H1 (cell line): ENCODE measurements around the gene CNNM4. TPM values are rescaled to one million over a fixed set of nuclear protein-coding genes. Genes with fewer than 3 reads are reported as not detected.
A peak's percentile ranks its signal among the peaks of the same experiment; 100 is the strongest.

ENCODE experiments used
- CTCF ChIA-PET: fragments of 300-600 bp; sonication (Branson Sonifier 250); formaldehyde crosslinking; loops from one replicate; lab custom pipeline; 2021; ENCODE audit not compliant: partially characterized antibody; lab: Charles Lee
- POLR2A ChIA-PET: fragments of 300-600 bp; sonication (Branson Sonifier 250); formaldehyde crosslinking; loops from one replicate; lab custom pipeline; 2021; ENCODE audit warnings: inconsistent platforms; ENCODE audit not compliant: partially characterized antibody; lab: Charles Lee
- DNase-seq, 2 experiments: peaks; one replicate each; pipeline versions ENCODE4 v3.0.0 to v3.0.0-alpha.2; 2010 to 2022; ENCODE audit warnings: low spot score in 2 of 2, low read depth in 1 of 2, mixed read lengths in 1 of 2
- FAIRE-seq: peaks from 2 replicates; lab custom pipeline; 2011; peaks lifted over from hg19 to GRCh38; lab: Jason Lieb, UNC
- H2AFZ ChIP-seq: 2 replicates; pipeline ENCODE4 v1.8.1; 2012; ENCODE audit warnings: low read length, inconsistent platforms
- H2AK5ac ChIP-seq: 2 replicates; pipeline ENCODE4 v1.6.1; 2013; ENCODE audit warnings: low read depth, low read length
- H2BK120ac ChIP-seq: replicated peaks from 2 replicates; pipeline ENCODE3; 2013; ENCODE audit warnings: low read depth, low read length, inconsistent platforms
- H2BK12ac ChIP-seq: 2 replicates; pipeline ENCODE4 v1.6.1; 2013; ENCODE audit warnings: low read depth, low read length
- H2BK15ac ChIP-seq: 2 replicates; pipeline ENCODE4 v1.6.1; 2013; ENCODE audit warnings: low read length
- H2BK20ac ChIP-seq: 2 replicates; pipeline ENCODE4 v1.6.1; 2013; ENCODE audit warnings: low read length
- H2BK5ac ChIP-seq: 2 replicates; pipeline ENCODE4 v1.6.1; 2013; ENCODE audit warnings: low read depth, low read length
- H3K14ac ChIP-seq: 2 replicates; pipeline ENCODE4 v1.6.1; 2013; ENCODE audit warnings: inconsistent platforms; ENCODE audit not compliant: insufficient read length
- H3K18ac ChIP-seq: 2 replicates; pipeline ENCODE4 v1.6.1; 2013; ENCODE audit warnings: low read length; ENCODE audit errors: extremely low read depth
- H3K23ac ChIP-seq: 2 replicates; pipeline ENCODE4 v1.6.1; 2013; ENCODE audit warnings: inconsistent platforms; ENCODE audit not compliant: insufficient read length
- H3K23me2 ChIP-seq: 2 replicates; pipeline ENCODE4 v1.6.1; 2013; ENCODE audit warnings: low read depth, low read length
- H3K27ac ChIP-seq: 2 replicates; pipeline ENCODE4 v1.6.1; 2011; ENCODE audit warnings: low read depth, low read length, inconsistent platforms
- H3K27me3 ChIP-seq, 4 experiments: replicated peaks in 1 of 4; 1 replicate in 1 of 4; 2 replicates in 3 of 4; pipeline versions ENCODE4 v1.6.1 to v1.8.1; 2011 to 2013; ENCODE audit warnings: low read length in 3 of 4, mild to moderate bottlenecking in 3 of 4, inconsistent platforms in 2 of 4, mixed read lengths in 2 of 4, moderate library complexity in 1 of 4; ENCODE audit not compliant: control insufficient read depth in 3 of 4, insufficient read depth in 3 of 4; ENCODE audit errors: extremely low read depth in 1 of 4
- H3K36me3 ChIP-seq, 4 experiments: 2 replicates each; pipeline versions ENCODE4 v1.6.1 to v1.8.1; 2011 to 2013; ENCODE audit warnings: mild to moderate bottlenecking in 4 of 4, low read length in 3 of 4, moderate library complexity in 2 of 4, control low read depth in 1 of 4, inconsistent platforms in 1 of 4; ENCODE audit not compliant: insufficient read depth in 4 of 4, control insufficient read depth in 2 of 4
- H3K4ac ChIP-seq: replicated peaks from 2 replicates; pipeline ENCODE3; 2013; ENCODE audit warnings: low read length, low read depth, mixed read lengths, inconsistent platforms; ENCODE audit not compliant: insufficient read length
- H3K4me1 ChIP-seq, 4 experiments: replicated peaks in 1 of 4; 1 replicate in 1 of 4; 2 replicates in 3 of 4; pipeline versions ENCODE4 v1.6.1 to v1.8.1; 2011 to 2013; ENCODE audit warnings: low read length in 3 of 4, inconsistent platforms in 2 of 4, mixed read lengths in 1 of 4; ENCODE audit not compliant: insufficient read depth in 4 of 4, control insufficient read depth in 3 of 4
- H3K4me2 ChIP-seq, 2 experiments: 2 replicates each; pipeline versions ENCODE4 v1.6.1 to v1.8.1; 2011 to 2013; ENCODE audit warnings: low read depth in 2 of 2, low read length in 2 of 2, control low read depth in 1 of 2, inconsistent platforms in 1 of 2, mild to moderate bottlenecking in 1 of 2; ENCODE audit not compliant: insufficient read depth in 1 of 2
- H3K4me3 ChIP-seq, 4 experiments: fragments of 200-600, 300-600 bp in 1 of 4; sonication (generic), shearing (Covaris generic), sonication (Bioruptor Twin) in 1 of 4; 2 replicates each; pipeline versions ENCODE4 v1.5.1 to v1.8.1; 2011 to 2016; ENCODE audit warnings: low read length in 4 of 4, low read depth in 3 of 4, control low read depth in 2 of 4, inconsistent platforms in 2 of 4, mild to moderate bottlenecking in 2 of 4, mixed read lengths in 1 of 4, moderate library complexity in 1 of 4; ENCODE audit not compliant: insufficient read depth in 2 of 4; ENCODE audit errors: extremely low read depth in 1 of 4
- H3K56ac ChIP-seq: replicated peaks from 2 replicates; pipeline ENCODE3; 2013; ENCODE audit warnings: low read depth, mild to moderate bottlenecking, mixed read lengths, low read length, inconsistent platforms; ENCODE audit not compliant: insufficient read length
- H3K79me1 ChIP-seq: 2 replicates; pipeline ENCODE4 v1.6.1; 2013; ENCODE audit warnings: low read depth, low read length, control low read depth
- H3K79me2 ChIP-seq, 2 experiments: 2 replicates each; pipeline versions ENCODE4 v1.6.1 to v1.8.1; 2012 to 2013; ENCODE audit warnings: low read length in 2 of 2, mild to moderate bottlenecking in 2 of 2, inconsistent platforms in 1 of 2; ENCODE audit not compliant: insufficient read depth in 2 of 2, control insufficient read depth in 1 of 2
- H3K9ac ChIP-seq, 4 experiments: replicated peaks in 1 of 4; 1 replicate in 1 of 4; 2 replicates in 3 of 4; pipeline versions ENCODE4 v1.6.1 to v1.8.1; 2011 to 2013; ENCODE audit warnings: low read depth in 3 of 4, low read length in 3 of 4, control low read depth in 2 of 4, mild to moderate bottlenecking in 2 of 4, moderate library complexity in 2 of 4, inconsistent platforms in 1 of 4; ENCODE audit errors: extremely low read depth in 1 of 4
- H3K9me3 ChIP-seq, 2 experiments: 2 replicates each; pipeline versions ENCODE4 v1.6.1 to v1.8.1; 2012 to 2013; ENCODE audit warnings: mild to moderate bottlenecking in 2 of 2, moderate library complexity in 2 of 2, control low read depth in 1 of 2, inconsistent platforms in 1 of 2, low read depth in 1 of 2, low read length in 1 of 2, mixed read lengths in 1 of 2; ENCODE audit not compliant: insufficient read depth in 2 of 2
- H4K20me1 ChIP-seq, 2 experiments: replicated peaks in 1 of 2; 2 replicates each; pipeline versions ENCODE3 to v1.8.1; 2011 to 2013; ENCODE audit warnings: inconsistent platforms in 2 of 2, low read length in 2 of 2, mild to moderate bottlenecking in 1 of 2; ENCODE audit not compliant: insufficient read depth in 2 of 2, control insufficient read depth in 1 of 2
- H4K5ac ChIP-seq: 2 replicates; pipeline ENCODE4 v1.6.1; 2013; ENCODE audit warnings: low read length, low read depth, mixed read lengths, inconsistent platforms; ENCODE audit not compliant: insufficient read length
- H4K8ac ChIP-seq: 2 replicates; pipeline ENCODE4 v1.8.0; 2013; ENCODE audit warnings: mild to moderate bottlenecking, moderate library complexity, low read length, inconsistent platforms; ENCODE audit not compliant: insufficient read depth; ENCODE audit errors: extremely low read depth
- H4K91ac ChIP-seq: replicated peaks from 2 replicates; pipeline ENCODE3; 2013; ENCODE audit warnings: low read length, mixed read lengths, inconsistent platforms; ENCODE audit not compliant: insufficient read length
- CEBPB ChIP-seq: IDR thresholded peaks from 2 replicates; pipeline ENCODE4 v1.6.1; 2012; ENCODE audit warnings: low read depth, low read length
- CTBP2 ChIP-seq: IDR thresholded peaks from 2 replicates; pipeline ENCODE4 v1.7.0; 2011; ENCODE audit warnings: borderline replicate concordance, mild to moderate bottlenecking, moderate library complexity, mixed read lengths, low read length; ENCODE audit not compliant: insufficient read depth, insufficient read length
- KDM1A ChIP-seq: fragments of 200-600, 300-600 bp; sonication (generic); IDR thresholded peaks from 2 replicates; pipeline ENCODE4 v1.7.1; 2016; ENCODE audit warnings: mild to moderate bottlenecking, low read length, borderline replicate concordance
- RNF2 ChIP-seq: fragments of 200-900, 300-1000 bp; sonication (generic); IDR thresholded peaks from 2 replicates; pipeline ENCODE4 v1.7.1; 2016; ENCODE audit warnings: borderline replicate concordance, low read depth, mild to moderate bottlenecking, antibody characterized with exemption, low read length; ENCODE audit not compliant: poor library complexity, severe bottlenecking; ENCODE audit errors: missing control alignments
- SIN3A ChIP-seq, 2 experiments: IDR thresholded peaks in 1 of 2; conservative IDR thresholded peaks in 1 of 2; 2 replicates each; pipeline ENCODE4 v1.6.1; 2011 to 2012; ENCODE audit warnings: low read length in 2 of 2, improper control_type of control experiment in 1 of 2, low read depth in 1 of 2, mild to moderate bottlenecking in 1 of 2
- SIX5 ChIP-seq: IDR thresholded peaks from 2 replicates; pipeline ENCODE4 v1.6.1; 2011; ENCODE audit warnings: mild to moderate bottlenecking, low read depth, low read length
- SP2 ChIP-seq: IDR thresholded peaks from 2 replicates; pipeline ENCODE4 v1.6.1; 2012; ENCODE audit warnings: mild to moderate bottlenecking, low read length, inconsistent platforms
- WGBS, 2 experiments: shearing (Covaris generic) in 1 of 2; methylation state at CpG; one replicate each; pipeline versions ENCODE4 v1.1.6 to v1.1.7; 2013 to 2015; ENCODE audit warnings: low lambda C conversion rate in 2 of 2, mixed read lengths in 2 of 2, inconsistent platforms in 1 of 2, low coverage in 1 of 2, missing lambda C conversion rate in 1 of 2; ENCODE audit not compliant: insufficient replicate concordance in 2 of 2, insufficient coverage in 1 of 2, insufficient read length in 1 of 2; ENCODE audit errors: extremely low coverage in 1 of 2, missing lambda C conversion rate in 1 of 2; 5-methylcytosine and 5-hydroxymethylcytosine counted together
- polyA plus RNA-seq, 7 experiments: library from polyadenylated mRNA; depleted of rRNA in 3 of 7; stranded (reverse) in 5 of 7; unstranded in 2 of 7; fragments of >200 nt in 5 of 7; fragments of 200-250 nt in 2 of 7; gene quantifications; 1 replicate in 5 of 7; 2 replicates in 1 of 7; 4 replicates in 1 of 7; pipeline versions ENCODE4 v1.2.1 to v1.2.3, GENCODE V29; 2011 to 2013; ENCODE audit warnings: missing spikeins in 2 of 7, mixed read lengths in 2 of 7
- total RNA-seq: library from RNA; stranded (reverse); fragmentation: NEBNext Ultra II Directional; extraction: Animal tissue kit (Norgen Biotek cat#: 25700); gene quantifications from 2 replicates; pipeline ENCODE4 v1.2.1, GENCODE V29; 2021

Gene CNNM4
- total and polyA plus RNA-seq, 2 of the 8 experiments (the other 6 are each of a cell fraction or from before 2014, with no cell fraction given): 10.3 to 11.0 TPM

GRCh38 chr2:96760986-96761832 is 507 bp downstream of the CNNM4 start:
- Histone ChIP-seq H3K14ac (no peak overlapping the region), H3K4me2 (peak overlapping the region; percentile 79 to 90), H2AK5ac (peak overlapping the region; percentile 30; the same call in 1 of the 2 replicates), H3K23ac (no peak overlapping the region), H2BK15ac (peak overlapping the region; percentile 98), H3K36me3 (no peaks in the 10 kb centered on the region), H4K91ac (peak overlapping the region; percentile 79), H3K9me3 (no peaks in the 10 kb centered on the region), H3K79me1 (no peaks in the 10 kb centered on the region), H3K9ac (peak overlapping the region in 2 of 4 experiments; percentile 55; a peak in 2 of 7 replicates), H3K23me2 (peaks cover 11% of the 10 kb centered on the region), H3K79me2 (peaks cover 0 to 13% of the 10 kb centered on the region in 2 experiments; a peak in 1 of 4 replicates), H3K4ac (peak overlapping the region; percentile 95), H2BK120ac (peak overlapping the region; percentile 45), H2BK12ac (peak overlapping the region; percentile 94), H2AFZ (no peak overlapping the region; the same call in 1 of the 2 replicates), H4K8ac (peak overlapping the region; percentile 91), H2BK20ac (no peak overlapping the region), H4K20me1 (peaks cover 0 to 9% of the 10 kb centered on the region in 2 experiments), H3K27ac (no peak overlapping the region), H4K5ac (peak overlapping the region; percentile 19), H3K4me1 (peaks cover 11 to 41% (median 26%) of the 10 kb centered on the region in 4 experiments), H3K4me3 (peak overlapping the region; percentile 32 to 68 (median 60)), H3K56ac (peak overlapping the region; percentile 34), H3K18ac (peak overlapping the region; percentile 89), H2BK5ac (peak overlapping the region; percentile 85; the same call in 1 of the 2 replicates), H3K27me3 (peaks cover 0 to 8% (median 4%) of the 10 kb centered on the region in 4 experiments; a peak in 2 of 7 replicates)
- ChIA-PET CTCF (interaction anchor here (0.6 to 6.8 kb wide), 23 partner anchors 9 to 451 kb away, joined by 3 to 64 read pairs (median 4); partner anchors contain the start of gene LMAN2L), POLR2A (interaction anchor here (1.0 to 1.5 kb wide), 3 partner anchors 8 to 55 kb away, joined by 3 to 6 read pairs (median 3); partner anchors contain the start of gene CNNM3)
- no peak for DNase-seq
- no peak for FAIRE-seq
- WGBS, 2 experiments: 58% methylated on average over 51 of the region's 59 CpGs; no CpG with 5 or more reads in 1 of the 2 experiments
- TF ChIP-seq SIN3A (conservative IDR thresholded peaks at IDR 0.05 in 1 of 2, IDR thresholded peaks at IDR 0.05 in 1 of 2; ENCODE audit: low read depth in 1 of 2, low read length in 2 of 2): no peak
- no peak for TF ChIP-seq KDM1A
- no peak for TF ChIP-seq SP2
- TF ChIP-seq SIX5: no peak
- TF ChIP-seq RNF2: no peak
- TF ChIP-seq CTBP2: no peak
- TF ChIP-seq CEBPB: no peak
